ENCODE results near the gene CLEC3B. TPM values are rescaled to one million over a fixed set of nuclear protein-coding genes. Genes with fewer than 3 reads are reported as not detected.

Gene CLEC3B
- total and polyA plus RNA-seq, 4 donors, result 69.1 to 177 (median 103) TPM

GRCh38 chr3:45010811-45011333 lies 15.2 kb upstream of the CLEC3B start:
- ATAC-seq (ENCODE audit: low FRiP score) (no peak), DNase-seq (no peak)
- no peak overlapping the region for H3K4me3 ChIP-seq (ENCODE audit: low read length in 2 of 2)
- intact Hi-C loops (cut with DNase I), result no loop called here
- no peaks in the 10 kb centered on the region for H3K27me3 ChIP-seq (ENCODE audit: control insufficient read depth in 1 of 2, insufficient read depth in 2 of 2, low read length in 1 of 2)
- no peaks in the 10 kb centered on the region for H3K9me3 ChIP-seq (ENCODE audit: control insufficient read depth, low read length)
- H3K36me3 ChIP-seq (ENCODE audit: control insufficient read depth in 1 of 2, insufficient read depth in 2 of 2, low read length in 1 of 2), result no peaks in the 10 kb centered on the region
- H3K27ac ChIP-seq (ENCODE audit: low read depth in 1 of 2, low read length in 2 of 2), result peak overlapping the region; percentile 90 to 97
- H3K4me1 ChIP-seq (ENCODE audit: control insufficient read depth in 1 of 2, insufficient read depth in 2 of 2, low read length in 2 of 2), result peaks cover 0 to 7% of the 10 kb centered on the region in 2 donors
- 2 to 10% methylated on average over 3 of the region's 3 CpGs for WGBS, 2 donors

- H3K27me3 ChIP-seq (ENCODE audit: control insufficient read depth in 1 of 2, insufficient read depth in 2 of 2, low read length in 1 of 2), result no peaks in the 10 kb centered on the region
- 5 to 6% methylated on average over 7 of the region's 7 CpGs for WGBS, 2 donors
- peaks cover 0 to 7% of the 10 kb centered on the region in 2 donors for H3K4me1 ChIP-seq (ENCODE audit: control insufficient read depth in 1 of 2, insufficient read depth in 2 of 2, low read length in 2 of 2)
- ATAC-seq (ENCODE audit: low FRiP score) (peak; percentile 84), DNase-seq (peak; percentile 79 to 88)
- H3K36me3 ChIP-seq (ENCODE audit: control insufficient read depth in 1 of 2, insufficient read depth in 2 of 2, low read length in 1 of 2), result no peaks in the 10 kb centered on the region
- no peak overlapping the region for H3K4me3 ChIP-seq (ENCODE audit: low read length in 2 of 2)
- intact Hi-C loops (cut with DNase I), result no loop called here
- peak overlapping the region; percentile 96 to 97 for H3K27ac ChIP-seq (ENCODE audit: low read depth in 1 of 2, low read length in 2 of 2)
- no peaks in the 10 kb centered on the region for H3K9me3 ChIP-seq (ENCODE audit: control insufficient read depth, low read length)
Measured at GRCh38 chr3:45011756-45012508, 14.2 kb upstream of the CLEC3B start.

GRCh38 chr3:45012577-45012976 lies 13.5 kb upstream of the CLEC3B start:
- intact Hi-C loops (cut with DNase I), result no loop called here
- Histone ChIP-seq H3K4me1 (ENCODE audit: control insufficient read depth in 1 of 2, insufficient read depth in 2 of 2, low read length in 2 of 2) (peaks cover 0 to 7% of the 10 kb centered on the region in 2 donors), H3K27me3 (ENCODE audit: control insufficient read depth in 1 of 2, insufficient read depth in 2 of 2, low read length in 1 of 2) (no peaks in the 10 kb centered on the region), H3K27ac (ENCODE audit: low read depth in 1 of 2, low read length in 2 of 2) (peak overlapping the region in 1 of 2 donors; percentile 96), H3K9me3 (ENCODE audit: control insufficient read depth, low read length) (no peaks in the 10 kb centered on the region), H3K36me3 (ENCODE audit: control insufficient read depth in 1 of 2, insufficient read depth in 2 of 2, low read length in 1 of 2) (no peaks in the 10 kb centered on the region), H3K4me3 (ENCODE audit: low read length in 2 of 2) (no peak overlapping the region)
- ATAC-seq (ENCODE audit: low FRiP score) (no peak), DNase-seq (no peak)
- 88 to 89% methylated on average over 4 of the region's 4 CpGs for WGBS, 2 donors

GRCh38 chr3:45016916-45017315 lies 9.2 kb upstream of the CLEC3B start:
- intact Hi-C loops (cut with DNase I), result no loop called here
- ATAC-seq (ENCODE audit: low FRiP score) (no peak), DNase-seq (no peak)
- Histone ChIP-seq H3K36me3 (ENCODE audit: control insufficient read depth in 1 of 2, insufficient read depth in 2 of 2, low read length in 1 of 2) (no peaks in the 10 kb centered on the region), H3K4me3 (ENCODE audit: low read length in 2 of 2) (no peak overlapping the region), H3K27me3 (ENCODE audit: control insufficient read depth in 1 of 2, insufficient read depth in 2 of 2, low read length in 1 of 2) (no peaks in the 10 kb centered on the region), H3K4me1 (ENCODE audit: control insufficient read depth in 1 of 2, insufficient read depth in 2 of 2, low read length in 2 of 2) (peaks cover 0 to 5% of the 10 kb centered on the region in 2 donors), H3K27ac (ENCODE audit: low read depth in 1 of 2, low read length in 2 of 2) (no peak overlapping the region), H3K9me3 (ENCODE audit: control insufficient read depth, low read length) (no peaks in the 10 kb centered on the region)
- WGBS, 2 donors, result 73 to 84% methylated on average over 2 of the region's 2 CpGs

GRCh38 chr3:45017821-45018220 lies 8.3 kb upstream of the CLEC3B start:
- ATAC-seq (ENCODE audit: low FRiP score), result no peak
- H3K9me3 ChIP-seq (ENCODE audit: control insufficient read depth, low read length), result no peaks in the 10 kb centered on the region
- H3K27me3 ChIP-seq (ENCODE audit: control insufficient read depth in 1 of 2, insufficient read depth in 2 of 2, low read length in 1 of 2), result no peaks in the 10 kb centered on the region
- intact Hi-C loops (cut with DNase I), result no loop called here
- no peaks in the 10 kb centered on the region for H3K4me1 ChIP-seq (ENCODE audit: control insufficient read depth in 1 of 2, insufficient read depth in 2 of 2, low read length in 2 of 2)
- DNase-seq, result no peak
- 74 to 78% methylated on average over 5 of the region's 5 CpGs for WGBS, 2 donors
- no peak overlapping the region for H3K4me3 ChIP-seq (ENCODE audit: low read length in 2 of 2)
- H3K27ac ChIP-seq (ENCODE audit: low read depth in 1 of 2, low read length in 2 of 2), result no peak overlapping the region
- H3K36me3 ChIP-seq (ENCODE audit: control insufficient read depth in 1 of 2, insufficient read depth in 2 of 2, low read length in 1 of 2), result no peaks in the 10 kb centered on the region

- no peaks in the 10 kb centered on the region for H3K36me3 ChIP-seq (ENCODE audit: control insufficient read depth in 1 of 2, insufficient read depth in 2 of 2, low read length in 1 of 2)
- no peak overlapping the region for H3K27ac ChIP-seq (ENCODE audit: low read depth in 1 of 2, low read length in 2 of 2)
- H3K4me1 ChIP-seq (ENCODE audit: control insufficient read depth in 1 of 2, insufficient read depth in 2 of 2, low read length in 2 of 2), result peaks cover 2 to 3% of the 10 kb centered on the region in 2 donors
- ATAC-seq (ENCODE audit: low FRiP score) (no peak), DNase-seq (no peak)
- H3K9me3 ChIP-seq (ENCODE audit: control insufficient read depth, low read length), result no peaks in the 10 kb centered on the region
- H3K27me3 ChIP-seq (ENCODE audit: control insufficient read depth in 1 of 2, insufficient read depth in 2 of 2, low read length in 1 of 2), result no peaks in the 10 kb centered on the region
- intact Hi-C loops (cut with DNase I), result no loop called here
- 84 to 91% methylated on average over 8 of the region's 8 CpGs for WGBS, 2 donors
- H3K4me3 ChIP-seq (ENCODE audit: low read length in 2 of 2), result no peak overlapping the region
Measured at GRCh38 chr3:45020534-45020933, 5.6 kb upstream of the CLEC3B start.

- no peaks in the 10 kb centered on the region for H3K9me3 ChIP-seq (ENCODE audit: control insufficient read depth, low read length)
- DNase-seq (peak in 1 of 2 donors; percentile 64), ATAC-seq (ENCODE audit: low FRiP score) (peak; percentile 77)
- H3K4me1 ChIP-seq (ENCODE audit: control insufficient read depth in 1 of 2, insufficient read depth in 2 of 2, low read length in 2 of 2), result peaks cover 3 to 4% of the 10 kb centered on the region in 2 donors
- H3K27ac ChIP-seq (ENCODE audit: low read depth in 1 of 2, low read length in 2 of 2), result no peak overlapping the region
- no peaks in the 10 kb centered on the region for H3K27me3 ChIP-seq (ENCODE audit: control insufficient read depth in 1 of 2, insufficient read depth in 2 of 2, low read length in 1 of 2)
- WGBS, 2 donors, result 52 to 69% methylated on average over 12 of the region's 12 CpGs
- intact Hi-C loops (cut with DNase I), result no loop called here
- H3K36me3 ChIP-seq (ENCODE audit: control insufficient read depth in 1 of 2, insufficient read depth in 2 of 2, low read length in 1 of 2), result no peaks in the 10 kb centered on the region
- no peak overlapping the region for H3K4me3 ChIP-seq (ENCODE audit: low read length in 2 of 2)
Measured at GRCh38 chr3:45021524-45022297, 4.4 kb upstream of the CLEC3B start.

GRCh38 chr3:45023675-45024074 lies 2.4 kb upstream of the CLEC3B start:
- WGBS, 2 donors, result 87 to 90% methylated on average over 3 of the region's 3 CpGs
- Histone ChIP-seq H3K36me3 (ENCODE audit: control insufficient read depth in 1 of 2, insufficient read depth in 2 of 2, low read length in 1 of 2) (no peaks in the 10 kb centered on the region), H3K9me3 (ENCODE audit: control insufficient read depth, low read length) (no peaks in the 10 kb centered on the region), H3K4me3 (ENCODE audit: low read length in 2 of 2) (no peak overlapping the region), H3K4me1 (ENCODE audit: control insufficient read depth in 1 of 2, insufficient read depth in 2 of 2, low read length in 2 of 2) (peaks cover 3 to 4% of the 10 kb centered on the region in 2 donors), H3K27ac (ENCODE audit: low read depth in 1 of 2, low read length in 2 of 2) (no peak overlapping the region), H3K27me3 (ENCODE audit: control insufficient read depth in 1 of 2, insufficient read depth in 2 of 2, low read length in 1 of 2) (no peaks in the 10 kb centered on the region)
- DNase-seq (no peak), ATAC-seq (ENCODE audit: low FRiP score) (no peak)
- intact Hi-C loops (cut with DNase I), result no loop called here

Data from aorta (tissue), 5 donors.